Neural cell (in vitro differentiated cells): ENCODE results near the gene NSF. TPM values are rescaled to one million over a fixed set of nuclear protein-coding genes. Genes with fewer than 3 reads are reported as not detected.

Source experiments
- H2AFZ ChIP-seq: fragments of 200-600, 300-800 bp; sonication (generic), shearing (Covaris generic); 2 replicates; pipeline ENCODE4 v1.6.0; 2014; ENCODE audit warnings: low read depth, mild to moderate bottlenecking, antibody characterized with exemption, low read length, moderate library complexity
- H3F3A ChIP-seq: fragments of 200-600 bp; shearing (Covaris generic); 2 replicates; pipeline ENCODE4 v1.6.1; 2016; ENCODE audit warnings: mild to moderate bottlenecking, moderate library complexity, mixed read lengths, antibody characterized with exemption, low read length; ENCODE audit not compliant: insufficient read depth, poor library complexity, severe bottlenecking
- H3K27ac ChIP-seq: fragments of 200-600, 300-800 bp; sonication (generic), shearing (Covaris generic); 2 replicates; pipeline ENCODE4 v1.5.1; 2014; ENCODE audit warnings: mild to moderate bottlenecking, low read length, moderate library complexity
- H3K27me3 ChIP-seq: fragments of 300-800, 200-600 bp; sonication (generic), shearing (Covaris generic); 2 replicates; pipeline ENCODE4 v1.6.0; 2014; ENCODE audit warnings: mild to moderate bottlenecking, low read depth, low read length, moderate library complexity; ENCODE audit not compliant: insufficient read depth
- H3K36me3 ChIP-seq: fragments of 300-800, 200-600 bp; sonication (generic), shearing (Covaris generic); 2 replicates; pipeline ENCODE4 v1.5.1; 2014; ENCODE audit warnings: mild to moderate bottlenecking, antibody characterized with exemption, low read length, moderate library complexity; ENCODE audit not compliant: insufficient read depth
- H3K4me2 ChIP-seq: fragments of 300-800, 200-600 bp; sonication (generic), shearing (Covaris generic); 2 replicates; pipeline ENCODE4 v1.6.0; 2014; ENCODE audit warnings: mild to moderate bottlenecking, low read length
- H3K4me3 ChIP-seq: fragments of 300-800, 200-600 bp; sonication (generic), shearing (Covaris generic); 2 replicates; pipeline ENCODE4 v1.5.1; 2014; ENCODE audit warnings: mild to moderate bottlenecking, low read length, moderate library complexity
- H3K79me2 ChIP-seq: fragments of 200-600 bp; shearing (Covaris generic); replicated peaks from 2 replicates; pipeline ENCODE4 v1.6.0; 2014; ENCODE audit warnings: mild to moderate bottlenecking, low read length, moderate library complexity; ENCODE audit not compliant: insufficient read depth
- H3K9ac ChIP-seq: fragments of 300-800, 200-600 bp; sonication (generic), shearing (Covaris generic); 2 replicates; pipeline ENCODE4 v1.6.1; 2016; ENCODE audit warnings: mild to moderate bottlenecking, low read length, mixed read lengths
- H3K9me2 ChIP-seq: fragments of 200-600 bp; shearing (Covaris generic); 2 replicates; pipeline ENCODE4 v1.6.1; 2016; ENCODE audit warnings: mild to moderate bottlenecking, low read length, mixed read lengths; ENCODE audit not compliant: insufficient read depth
- H3K9me3 ChIP-seq: fragments of 200-600, 300-800 bp; sonication (generic), shearing (Covaris generic); 2 replicates; pipeline ENCODE4 v1.6.1; 2016; ENCODE audit warnings: mild to moderate bottlenecking, mixed run types, low read length, moderate library complexity, mixed read lengths
- H4K20me1 ChIP-seq: fragments of 200-600 bp; shearing (Covaris generic); 2 replicates; pipeline ENCODE4 v1.6.1; 2016; ENCODE audit warnings: mild to moderate bottlenecking, mixed run types; ENCODE audit not compliant: insufficient read depth
- CTCF ChIP-seq: fragments of 450-650 bp; IDR thresholded peaks from 2 replicates; pipeline ENCODE4 v1.5.1; 2014; ENCODE audit warnings: antibody characterized with exemption, mild to moderate bottlenecking, moderate library complexity; ENCODE audit not compliant: poor library complexity, severe bottlenecking
- EP300 ChIP-seq: fragments of 450-650 bp; conservative IDR thresholded peaks from 2 replicates; pipeline ENCODE4 v1.6.1; 2014; ENCODE audit warnings: antibody characterized with exemption, mild to moderate bottlenecking, moderate library complexity; ENCODE audit not compliant: poor library complexity, severe bottlenecking
- EZH2 ChIP-seq: fragments of 200-600, 300-800 bp; shearing (Covaris generic), sonication (generic); IDR thresholded peaks from 2 replicates; pipeline ENCODE4 v1.6.1; 2014; ENCODE audit warnings: antibody characterized with exemption, low read length, borderline replicate concordance, mild to moderate bottlenecking; ENCODE audit not compliant: insufficient read depth, poor library complexity, severe bottlenecking
- MXI1 ChIP-seq: fragments of 450-650 bp; conservative IDR thresholded peaks from 2 replicates; pipeline ENCODE4 v1.6.1; 2014; ENCODE audit warnings: antibody characterized with exemption, mild to moderate bottlenecking; ENCODE audit not compliant: poor library complexity, severe bottlenecking
- POLR2AphosphoS5 ChIP-seq: IDR thresholded peaks from 2 replicates; pipeline ENCODE4 v1.6.1; 2012
- RAD21 ChIP-seq: fragments of 450-650 bp; conservative IDR thresholded peaks from 2 replicates; pipeline ENCODE4 v1.6.1; 2014; ENCODE audit warnings: antibody characterized with exemption, mild to moderate bottlenecking, moderate library complexity
- REST ChIP-seq: IDR thresholded peaks from 2 replicates; pipeline ENCODE4 v1.6.1; 2012; ENCODE audit warnings: borderline replicate concordance
- SMC3 ChIP-seq: fragments of 450-650 bp; conservative IDR thresholded peaks from 2 replicates; pipeline ENCODE4 v1.6.1; 2014; ENCODE audit warnings: antibody characterized with exemption, mild to moderate bottlenecking, moderate library complexity; ENCODE audit not compliant: poor library complexity
- TAF1 ChIP-seq: IDR thresholded peaks from 2 replicates; pipeline ENCODE4 v1.6.1; 2012; ENCODE audit warnings: low read depth
- polyA plus RNA-seq: library from polyadenylated mRNA; depleted of rRNA; stranded (reverse); fragments of >200 nt; gene quantifications from 2 replicates; pipeline ENCODE4 v1.2.3, GENCODE V29; 2014

The NSF gene
- polyA plus RNA-seq, 1 donor from 2014 or later: 98.6 TPM

GRCh38 chr17:46739982-46740381 is 149.5 kb downstream of the NSF start:
- no peak overlapping the region for H3K9ac ChIP-seq
- H3K36me3 ChIP-seq: no peaks in the 10 kb centered on the region
- H3F3A ChIP-seq: no peaks in the 10 kb centered on the region
- no peak overlapping the region for H3K27ac ChIP-seq
- no peaks in the 10 kb centered on the region for H3K9me3 ChIP-seq
- H2AFZ ChIP-seq: no peak overlapping the region
- no peaks in the 10 kb centered on the region for H3K27me3 ChIP-seq
- H3K79me2 ChIP-seq: no peaks in the 10 kb centered on the region
- H3K4me2 ChIP-seq: no peak overlapping the region
- H4K20me1 ChIP-seq: no peaks in the 10 kb centered on the region
- no peak for TF ChIP-seq SMC3
- no peak for TF ChIP-seq MXI1
- no peak for TF ChIP-seq POLR2AphosphoS5
- no peak for TF ChIP-seq RAD21
- TF ChIP-seq TAF1: no peak
- H3K9me2 ChIP-seq: no peaks in the 10 kb centered on the region
- no peak overlapping the region for H3K4me3 ChIP-seq

- TF ChIP-seq REST (no peak), SMC3 (no peak), EZH2 (no peak), POLR2AphosphoS5 (no peak), CTCF (no peak), RAD21 (no peak), MXI1 (no peak), EP300 (no peak), TAF1 (no peak)
Observed at GRCh38 chr17:46741122-46741730, 150.8 kb downstream of the NSF start.

More at GRCh38 chr17:46741122-46741730, 150.8 kb downstream of the NSF start:
- Histone ChIP-seq H4K20me1 (no peaks in the 10 kb centered on the region), H3K27me3 (no peaks in the 10 kb centered on the region), H3F3A (no peaks in the 10 kb centered on the region), H3K36me3 (no peaks in the 10 kb centered on the region), H3K27ac (no peak overlapping the region), H3K9me3 (no peaks in the 10 kb centered on the region), H3K9ac (no peak overlapping the region), H3K4me2 (no peak overlapping the region), H3K4me3 (no peak overlapping the region), H3K9me2 (no peaks in the 10 kb centered on the region), H3K79me2 (no peaks in the 10 kb centered on the region), H2AFZ (no peak overlapping the region)
